Measurements from ENCODE around the gene KLK13. TPM values are rescaled to one million over a fixed set of nuclear protein-coding genes. Genes with fewer than 3 reads are reported as not detected.

Gene KLK13
- total RNA-seq, 1 experiment from 2014 or later = not detected

DNA sequence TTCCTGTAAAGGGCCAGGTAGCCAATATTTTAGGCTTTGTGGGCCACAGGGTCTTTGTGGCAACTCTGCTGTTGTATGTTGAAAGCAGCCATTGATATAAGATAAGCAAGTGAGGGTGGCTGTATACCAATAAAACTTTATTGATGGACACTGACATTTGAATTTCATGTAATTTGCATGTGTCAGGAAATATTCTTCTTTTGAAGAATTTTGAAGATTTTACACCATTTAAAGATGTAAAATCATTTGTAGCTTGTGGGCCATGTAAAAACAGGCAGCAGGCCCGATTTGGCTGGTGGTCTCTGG is 45.7 kb upstream of the KLK13 start:
- ChIA-PET CTCF (no interaction called here), POLR2A (ENCODE audit: low non-redundant PET) (no interaction called here)
- intact Hi-C loops (cut with micrococcal nuclease; ENCODE audit: unreplicated experiment) = no loop called here
- peaks cover 21% of the 10 kb centered on the region for H3K27me3 ChIP-seq (replicated peaks; ENCODE audit: insufficient read depth, low read depth, low read length, poor library complexity)
- peaks cover 7% of the 10 kb centered on the region for H3K4me1 ChIP-seq (ENCODE audit: insufficient read depth, low read length, poor library complexity, severe bottlenecking)
- H3K36me3 ChIP-seq (ENCODE audit: insufficient read depth, low read length, poor library complexity, severe bottlenecking) = no peaks in the 10 kb centered on the region
- no peak for TF ChIP-seq EZH2 (IDR thresholded peaks at IDR 0.05; ENCODE audit: borderline replicate concordance, low read depth, low read length, poor library complexity, severe bottlenecking)
- TF ChIP-seq, protein P1, sequence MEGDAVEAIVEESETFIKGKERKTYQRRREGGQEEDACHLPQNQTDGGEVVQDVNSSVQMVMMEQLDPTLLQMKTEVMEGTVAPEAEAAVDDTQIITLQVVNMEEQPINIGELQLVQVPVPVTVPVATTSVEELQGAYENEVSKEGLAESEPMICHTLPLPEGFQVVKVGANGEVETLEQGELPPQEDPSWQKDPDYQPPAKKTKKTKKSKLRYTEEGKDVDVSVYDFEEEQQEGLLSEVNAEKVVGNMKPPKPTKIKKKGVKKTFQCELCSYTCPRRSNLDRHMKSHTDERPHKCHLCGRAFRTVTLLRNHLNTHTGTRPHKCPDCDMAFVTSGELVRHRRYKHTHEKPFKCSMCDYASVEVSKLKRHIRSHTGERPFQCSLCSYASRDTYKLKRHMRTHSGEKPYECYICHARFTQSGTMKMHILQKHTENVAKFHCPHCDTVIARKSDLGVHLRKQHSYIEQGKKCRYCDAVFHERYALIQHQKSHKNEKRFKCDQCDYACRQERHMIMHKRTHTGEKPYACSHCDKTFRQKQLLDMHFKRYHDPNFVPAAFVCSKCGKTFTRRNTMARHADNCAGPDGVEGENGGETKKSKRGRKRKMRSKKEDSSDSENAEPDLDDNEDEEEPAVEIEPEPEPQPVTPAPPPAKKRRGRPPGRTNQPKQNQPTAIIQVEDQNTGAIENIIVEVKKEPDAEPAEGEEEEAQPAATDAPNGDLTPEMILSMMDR (conservative IDR thresholded peaks at IDR 0.05; ENCODE audit: low read depth, low read length) = no peak
- DNase-seq (ENCODE audit: low spot score) = no peak
- H3K27ac ChIP-seq (ENCODE audit: low read depth, low read length, poor library complexity, severe bottlenecking) = no peak overlapping the region
- H3K4me3 ChIP-seq (ENCODE audit: low read depth, low read length, poor library complexity, severe bottlenecking) = no peak overlapping the region
- H3K9me3 ChIP-seq (ENCODE audit: low read depth, low read length, poor library complexity, severe bottlenecking) = no peaks in the 10 kb centered on the region
- no TSS peak for BruUV-seq (replicated peaks)

DNA sequence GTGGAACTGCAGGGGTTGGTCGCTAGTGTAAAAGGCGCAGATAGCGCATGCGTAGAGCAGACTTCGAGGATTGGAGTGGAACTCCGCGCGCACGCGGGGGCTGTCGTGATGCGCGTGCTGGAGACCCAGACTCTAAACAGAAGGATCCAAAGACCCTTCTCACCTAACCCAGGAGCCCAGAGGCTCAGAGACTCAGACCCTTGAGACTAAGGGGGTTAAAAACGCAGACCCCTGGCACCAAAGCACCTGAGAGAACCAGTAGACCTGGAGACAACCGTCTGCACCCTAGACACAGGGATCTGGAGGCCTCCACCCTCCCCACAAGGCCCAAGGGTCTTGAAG is 43.9 kb upstream of the KLK13 start:
- no peak for TF ChIP-seq EZH2 (IDR thresholded peaks at IDR 0.05; ENCODE audit: borderline replicate concordance, low read depth, low read length, poor library complexity, severe bottlenecking)
- TF ChIP-seq, protein P1 (conservative IDR thresholded peaks at IDR 0.05; ENCODE audit: low read depth, low read length) = no peak
- H3K27me3 ChIP-seq (replicated peaks; ENCODE audit: insufficient read depth, low read depth, low read length, poor library complexity) = peaks cover 13% of the 10 kb centered on the region
- CTCF ChIA-PET = no interaction called here
- no peak overlapping the region for H3K27ac ChIP-seq (ENCODE audit: low read depth, low read length, poor library complexity, severe bottlenecking)
- H3K9me3 ChIP-seq (ENCODE audit: low read depth, low read length, poor library complexity, severe bottlenecking) = no peaks in the 10 kb centered on the region
- no peaks in the 10 kb centered on the region for H3K36me3 ChIP-seq (ENCODE audit: insufficient read depth, low read length, poor library complexity, severe bottlenecking)
- peaks cover 7% of the 10 kb centered on the region for H3K4me1 ChIP-seq (ENCODE audit: insufficient read depth, low read length, poor library complexity, severe bottlenecking)
- no peak for DNase-seq (ENCODE audit: low spot score)
- BruUV-seq (replicated peaks) = no TSS peak
- H3K4me3 ChIP-seq (ENCODE audit: low read depth, low read length, poor library complexity, severe bottlenecking) = peak overlapping the region; percentile 82
- intact Hi-C loops (cut with micrococcal nuclease; ENCODE audit: unreplicated experiment) = no loop called here
- POLR2A ChIA-PET (ENCODE audit: low non-redundant PET) = interaction anchor here (0.6 kb wide), 1 partner anchor 83 kb away, joined by 6 read pairs; no protein-coding TSS in a partner anchor

DNA sequence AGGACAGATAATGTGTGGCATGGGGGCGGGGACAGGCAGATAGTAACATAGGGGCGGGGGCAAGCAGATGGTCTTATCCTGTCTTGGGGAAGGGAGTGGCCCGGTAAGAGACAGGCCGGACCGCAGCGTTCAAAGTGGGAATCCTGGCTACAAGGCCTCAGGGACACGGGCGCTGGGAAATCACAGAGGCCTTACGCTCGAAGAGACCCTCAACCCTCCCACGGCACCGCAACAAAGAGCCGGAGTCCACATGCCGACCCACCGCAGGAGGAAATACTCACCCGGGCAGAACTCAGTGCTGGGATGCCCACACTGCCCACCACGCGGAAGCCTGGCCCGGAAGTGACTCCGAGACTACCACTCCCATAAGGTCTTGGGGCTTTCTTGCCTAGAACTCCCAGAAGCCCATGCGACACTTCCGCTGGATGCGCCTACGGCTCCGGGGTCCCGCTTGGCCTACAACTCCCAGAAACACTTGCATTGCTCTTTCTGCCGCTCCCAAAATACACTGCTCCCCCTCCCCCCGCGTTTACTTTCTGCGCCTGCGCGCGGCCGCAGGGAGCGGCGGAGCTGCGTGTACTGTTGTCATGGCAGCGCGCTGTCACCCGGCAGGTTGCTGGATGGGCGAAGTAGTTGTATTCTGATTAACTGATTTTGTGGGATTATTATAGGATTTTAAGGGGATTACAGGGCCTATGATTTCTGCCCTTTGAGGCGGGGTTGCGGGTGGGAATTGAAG is 43.3 kb upstream of the KLK13 start, which contains the start of gene CTU1:
CTU1 (minus strand) TSS at position 344 of the 739 bp plus-strand sequence. CDS start 3,840 bp downstream, outside the sequence.
- peak within 1 kb of the TSS; percentile 82 for H3K4me3 ChIP-seq (ENCODE audit: low read depth, low read length, poor library complexity, severe bottlenecking)
- H3K36me3 ChIP-seq (ENCODE audit: insufficient read depth, low read length, poor library complexity, severe bottlenecking) = no peaks in the 10 kb centered on the region
- no TSS peak for BruUV-seq (replicated peaks)
- TF ChIP-seq EZH2 (IDR thresholded peaks at IDR 0.05; ENCODE audit: borderline replicate concordance, low read depth, low read length, poor library complexity, severe bottlenecking) = no peak
- TF ChIP-seq, protein P1 (conservative IDR thresholded peaks at IDR 0.05; ENCODE audit: low read depth, low read length) = no peak
- peak; percentile 100 for DNase-seq (ENCODE audit: low spot score)
- H3K27me3 ChIP-seq (replicated peaks; ENCODE audit: insufficient read depth, low read depth, low read length, poor library complexity) = peaks cover 10% of the 10 kb centered on the region
- intact Hi-C loops (cut with micrococcal nuclease; ENCODE audit: unreplicated experiment) = no loop called here
- ChIA-PET POLR2A (ENCODE audit: low non-redundant PET) (interaction anchor here (0.6 kb wide), 1 partner anchor 82 kb away, joined by 6 read pairs; no protein-coding TSS in a partner anchor), CTCF (no interaction called here)
- peaks cover 7% of the 10 kb centered on the region for H3K4me1 ChIP-seq (ENCODE audit: insufficient read depth, low read length, poor library complexity, severe bottlenecking)
- no peaks in the 10 kb centered on the region for H3K9me3 ChIP-seq (ENCODE audit: low read depth, low read length, poor library complexity, severe bottlenecking)
- H3K27ac ChIP-seq (ENCODE audit: low read depth, low read length, poor library complexity, severe bottlenecking) = peak within 1 kb of the TSS; percentile 69

Data from A673 (cell line).